Measurements from ENCODE around the gene ZNF669.
A peak's percentile ranks its signal among the peaks of the same experiment; 100 is the strongest.

Gene ZNF669

GRCh38 chr1:247110627-247111258 is 6.6 kb upstream of the ZNF669 start:
- peak; percentile 6 for DNase-seq

GRCh38 chr1:247107694-247108093 is 3.5 kb upstream of the ZNF669 start:
- no peak for DNase-seq

- DNase-seq, result no peak
Measured at GRCh38 chr1:247105966-247106365, 1.8 kb upstream of the ZNF669 start.

- DNase-seq, result no peak
Measured at GRCh38 chr1:247104965-247105364, 809 bp upstream of the ZNF669 start.

- DNase-seq, result no peak
Measured at GRCh38 chr1:247102381-247102780, 1.8 kb downstream of the ZNF669 start.

- DNase-seq, result no peak
Measured at GRCh38 chr1:247100676-247101279, 3.4 kb downstream of the ZNF669 start.

- no peak for DNase-seq
Measured at GRCh38 chr1:247096958-247097357, 7.2 kb downstream of the ZNF669 start.

- no peak for DNase-seq
Measured at GRCh38 chr1:247096544-247096943, 7.6 kb downstream of the ZNF669 start.

GRCh38 chr1:247096112-247096511 is 8.0 kb downstream of the ZNF669 start:
- no peak for DNase-seq

- no peak for DNase-seq
Measured at GRCh38 chr1:247090455-247090854, 13.7 kb downstream of the ZNF669 start.

GRCh38 chr1:247089616-247090375 is 14.4 kb downstream of the ZNF669 start:
- no peak for DNase-seq

- no peak for DNase-seq
Measured at GRCh38 chr1:247088967-247089366, 15.2 kb downstream of the ZNF669 start.

- DNase-seq, result no peak
Measured at GRCh38 chr1:247087256-247087655, 16.9 kb downstream of the ZNF669 start.

GRCh38 chr1:247085310-247085709 is 18.8 kb downstream of the ZNF669 start:
- no peak for DNase-seq

GRCh38 chr1:247084771-247085170 is 19.4 kb downstream of the ZNF669 start:
- DNase-seq, result no peak

GRCh38 chr1:247079141-247079874 is 24.8 kb downstream of the ZNF669 start:
- DNase-seq, result no peak

- peak; percentile 79 for DNase-seq
Measured at GRCh38 chr1:247078258-247079140, 25.7 kb downstream of the ZNF669 start, which contains the start of gene ZNF670. TSS of gene ZNF670 (minus strand) at chr1:247078811. CDS start at chr1:247078596, 215 bp downstream.

- DNase-seq, result peak; percentile 1
Measured at GRCh38 chr1:247077876-247078257, 26.3 kb downstream of the ZNF669 start.

- DNase-seq, result no peak
Measured at GRCh38 chr1:247077213-247077612, 26.9 kb downstream of the ZNF669 start.

GRCh38 chr1:247070645-247071044 is 33.5 kb downstream of the ZNF669 start:
- no peak for DNase-seq

GRCh38 chr1:247064304-247064703 is 39.9 kb downstream of the ZNF669 start:
- no peak for DNase-seq

- DNase-seq, result no peak
Measured at GRCh38 chr1:247060771-247061170, 43.4 kb downstream of the ZNF669 start.

All from CD4-positive, alpha-beta T cell treated with Interleukin-4 for 4 hours (primary cell).